Epidermal melanocyte (primary cell): ENCODE data around the gene SPTLC2.
"Not testable (repeated sequence)": the region's sequence is repeated elsewhere in the genome, so short reads cannot be mapped to it uniquely, and the experiment has no call there.

Experiments
- DNase-seq: peaks from one replicate; pipeline ENCODE4 v3.0.0; 2011; ENCODE audit warnings: low spot score; ENCODE audit not compliant: insufficient read length

Gene SPTLC2

GRCh38 chr14:77616454-77617229 lies at the start of gene SPTLC2:
SPTLC2 (minus strand) TSS chr14:77616637; CDS start chr14:77616579, 58 bp downstream.
- DNase-seq = peak; percentile 98

- no peak for DNase-seq
Measured at GRCh38 chr14:77663293-77663692, 46.9 kb upstream of the SPTLC2 start.

DNA sequence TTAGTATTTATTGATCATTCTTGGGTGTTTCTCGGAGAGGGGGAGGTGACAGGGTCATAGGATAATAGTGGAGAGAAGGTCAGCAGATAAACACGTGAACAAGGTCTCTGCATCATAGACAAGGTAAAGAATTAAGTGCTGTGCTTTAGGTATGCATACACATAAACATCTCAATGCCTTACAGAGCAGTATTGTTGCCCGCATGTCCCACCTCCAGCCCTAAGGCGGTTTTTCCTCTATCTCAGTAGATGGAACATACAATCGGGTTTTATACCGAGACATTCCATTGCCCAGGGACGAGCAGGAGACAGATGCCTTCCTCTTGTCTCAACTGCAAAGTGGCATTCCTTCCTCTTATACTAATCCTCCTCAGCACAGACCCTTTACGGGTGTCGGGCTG lies 45.1 kb upstream of the SPTLC2 start:
- not testable (repeated sequence) for DNase-seq

DNA sequence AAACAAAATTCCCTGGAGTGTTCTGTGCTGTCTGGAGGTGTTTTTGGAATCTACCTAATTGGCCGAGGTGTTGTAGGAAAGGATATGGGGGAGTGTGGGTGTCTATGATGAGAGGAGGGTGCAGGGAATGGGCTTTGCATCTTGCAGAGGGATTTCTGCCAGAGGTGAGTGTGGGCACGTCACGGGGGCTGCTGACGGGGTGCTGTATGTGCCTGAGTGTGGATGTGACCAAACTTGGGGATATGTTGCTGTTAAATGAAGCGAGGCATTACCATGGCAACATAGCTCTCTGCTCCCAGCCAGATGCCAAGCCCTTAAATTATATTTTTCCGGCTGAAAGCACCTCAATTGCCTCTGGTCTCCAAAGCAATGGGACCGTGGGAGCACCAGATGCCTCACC lies 44.3 kb upstream of the SPTLC2 start:
- no peak for DNase-seq

DNA sequence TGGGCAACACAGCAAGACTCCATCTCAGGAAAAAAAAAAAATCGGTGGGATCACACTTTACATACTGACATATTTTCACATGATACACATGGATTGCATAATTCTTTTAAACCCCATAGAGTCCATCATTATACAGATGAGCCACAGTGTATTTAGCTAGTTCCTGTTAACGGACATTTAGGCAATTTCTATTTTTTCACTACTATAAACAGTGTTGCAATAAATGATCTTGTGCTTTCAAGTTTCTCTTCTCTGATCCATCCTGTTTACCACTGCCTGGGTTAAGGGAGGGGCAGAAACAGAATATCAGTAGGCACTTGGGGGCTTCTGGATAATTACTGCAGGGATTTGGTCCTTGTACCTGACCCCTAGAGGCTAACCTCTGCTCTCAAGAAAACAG lies 43.4 kb upstream of the SPTLC2 start:
- no peak for DNase-seq

GRCh38 chr14:77657280-77657679 lies 40.8 kb upstream of the SPTLC2 start:
- no peak for DNase-seq

- DNase-seq = no peak
Measured at GRCh38 chr14:77654001-77654441, 37.6 kb upstream of the SPTLC2 start.

GRCh38 chr14:77649326-77649725 lies 32.9 kb upstream of the SPTLC2 start:
- DNase-seq = no peak

- DNase-seq = no peak
Measured at GRCh38 chr14:77648520-77649200, 32.2 kb upstream of the SPTLC2 start.

GRCh38 chr14:77647853-77648252 lies 31.4 kb upstream of the SPTLC2 start:
- DNase-seq = no peak

GRCh38 chr14:77646907-77647306 lies 30.5 kb upstream of the SPTLC2 start:
- no peak for DNase-seq

GRCh38 chr14:77645520-77646230 lies 29.2 kb upstream of the SPTLC2 start:
- no peak for DNase-seq

DNA sequence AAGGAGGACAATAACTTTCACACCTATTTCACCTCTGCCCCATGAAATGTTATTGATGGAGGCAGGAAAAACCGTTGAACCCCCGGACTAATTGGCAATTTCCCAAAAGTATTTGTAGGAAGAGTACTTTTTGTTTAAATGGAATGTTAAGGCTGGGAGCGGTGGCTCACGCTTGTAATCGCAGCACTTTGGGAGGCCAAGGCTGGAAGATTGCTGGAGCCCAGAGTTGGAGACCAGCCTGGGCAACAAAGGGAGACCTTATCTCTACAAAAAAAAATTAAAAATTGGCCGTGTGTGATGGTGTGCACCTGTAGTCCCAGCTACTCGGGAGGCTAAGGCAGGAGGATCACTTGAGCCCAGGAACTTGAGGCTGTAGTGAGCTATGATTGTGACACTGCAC lies 26.0 kb upstream of the SPTLC2 start:
- no peak for DNase-seq

- DNase-seq = peak; percentile 60
Measured at GRCh38 chr14:77641534-77642341, 25.3 kb upstream of the SPTLC2 start.

DNA sequence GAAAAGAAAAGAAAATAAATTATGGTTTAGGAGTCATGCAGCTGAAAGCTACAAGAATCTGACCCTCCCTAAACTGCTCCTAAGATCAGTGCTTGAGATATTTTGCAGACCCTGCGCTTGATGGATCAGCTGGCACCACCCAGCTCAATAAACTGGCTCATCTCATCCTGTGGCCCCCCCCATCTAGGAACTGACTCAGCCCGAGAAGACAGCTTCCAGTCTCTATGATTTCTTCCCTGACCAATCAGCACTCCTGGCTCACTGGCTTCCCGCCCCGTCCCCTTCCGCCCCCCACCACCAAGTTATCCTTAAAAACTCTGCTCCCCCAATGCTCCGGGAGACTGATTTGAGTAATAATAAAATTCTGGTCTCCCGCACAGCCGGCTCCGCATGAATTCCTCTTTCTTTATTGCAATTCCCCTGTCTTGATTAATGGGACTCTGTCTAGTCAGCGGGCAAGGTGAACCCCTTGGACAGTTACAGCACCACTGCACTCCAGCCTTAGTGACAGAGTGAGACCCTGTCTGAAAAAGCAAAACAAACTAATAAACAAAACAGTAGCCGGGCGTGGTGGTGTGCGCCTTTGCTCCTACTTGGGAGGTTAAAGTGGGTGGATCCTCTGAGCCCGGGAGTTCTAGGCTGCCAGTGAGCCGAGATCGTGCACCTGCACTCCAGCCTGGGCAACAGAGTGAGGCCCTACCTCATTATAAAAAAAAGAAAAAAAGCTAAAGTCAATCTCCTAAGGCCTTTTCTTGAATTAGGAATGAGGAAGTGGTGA lies 24.5 kb upstream of the SPTLC2 start:
- DNase-seq = no peak

DNA sequence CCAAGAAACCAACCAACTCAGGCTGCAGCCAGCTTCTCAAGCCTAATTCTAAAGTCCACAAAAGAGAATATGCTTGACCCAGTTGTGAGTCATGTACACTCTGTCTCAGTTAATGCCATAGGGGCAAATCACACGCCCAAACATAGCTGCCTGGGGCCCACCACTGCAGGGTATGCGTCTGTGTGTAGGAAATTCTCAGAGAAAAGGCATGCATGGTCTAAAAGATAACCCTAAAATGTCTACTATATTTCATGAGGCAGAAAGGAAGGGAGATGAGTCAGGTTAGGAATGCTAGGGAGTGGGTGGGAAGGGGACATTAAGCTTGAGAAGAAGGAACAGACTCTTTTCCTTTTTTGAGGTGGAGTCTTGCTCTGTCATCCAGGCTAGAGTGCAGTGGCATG lies 22.3 kb upstream of the SPTLC2 start:
- DNase-seq = no peak

GRCh38 chr14:77635869-77636268 lies 19.4 kb upstream of the SPTLC2 start:
- DNase-seq = not testable (repeated sequence)

GRCh38 chr14:77635466-77635865 lies 19.0 kb upstream of the SPTLC2 start:
- not testable (repeated sequence) for DNase-seq

DNA sequence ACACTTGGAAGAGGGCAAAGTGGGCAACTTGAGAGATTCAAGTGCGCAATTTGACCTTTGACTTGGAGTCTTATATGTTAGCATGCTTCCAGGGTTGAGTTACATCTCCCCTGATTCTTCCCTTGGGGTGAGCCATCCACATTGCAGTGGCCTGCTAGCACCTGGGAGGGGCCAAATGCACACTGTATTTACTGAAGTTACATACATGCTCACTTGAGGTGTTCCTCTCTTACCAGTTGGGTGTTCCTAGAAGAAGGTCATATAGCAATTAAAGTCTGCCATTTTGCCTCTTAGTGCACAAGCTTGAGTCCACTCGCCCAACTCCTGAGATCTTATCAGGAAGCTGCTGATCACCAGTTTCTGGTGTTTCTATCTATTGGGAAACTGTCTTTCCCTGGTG lies 13.7 kb upstream of the SPTLC2 start:
- DNase-seq = no peak

DNA sequence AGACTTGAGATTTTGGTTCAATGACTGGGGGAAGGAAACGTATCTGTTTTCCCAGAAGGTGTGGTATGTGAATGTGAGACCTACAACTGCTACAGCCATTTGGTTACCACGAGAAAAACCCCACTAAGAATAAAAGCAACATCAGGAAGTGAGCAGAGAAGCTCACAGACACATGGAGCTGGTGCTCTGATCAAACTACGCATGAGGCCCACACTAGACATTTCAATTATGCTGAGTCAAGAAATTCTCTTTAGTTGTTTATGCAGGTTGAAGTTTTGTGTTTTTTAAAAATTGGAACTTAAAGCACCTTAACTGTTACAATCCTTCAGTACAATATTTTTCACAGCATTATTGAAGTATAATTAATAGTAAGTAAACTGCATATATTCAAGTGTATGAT lies 8.9 kb upstream of the SPTLC2 start:
- DNase-seq = no peak

- no peak for DNase-seq
Measured at GRCh38 chr14:77623201-77623600, 6.8 kb upstream of the SPTLC2 start.
